Middle frontal gyrus (tissue), 1 donor: ENCODE results near the gene QSOX1.
"Not testable (repeated sequence)": the region's sequence is repeated elsewhere in the genome, so short reads cannot be mapped to it uniquely, and the experiment has no call there.

Experiments used
- DNase-seq: peaks from one replicate; pipeline ENCODE4 v3.0.0-alpha.2; 2015; ENCODE audit warnings: low spot score; ENCODE audit errors: extremely low spot score

The QSOX1 gene

DNA sequence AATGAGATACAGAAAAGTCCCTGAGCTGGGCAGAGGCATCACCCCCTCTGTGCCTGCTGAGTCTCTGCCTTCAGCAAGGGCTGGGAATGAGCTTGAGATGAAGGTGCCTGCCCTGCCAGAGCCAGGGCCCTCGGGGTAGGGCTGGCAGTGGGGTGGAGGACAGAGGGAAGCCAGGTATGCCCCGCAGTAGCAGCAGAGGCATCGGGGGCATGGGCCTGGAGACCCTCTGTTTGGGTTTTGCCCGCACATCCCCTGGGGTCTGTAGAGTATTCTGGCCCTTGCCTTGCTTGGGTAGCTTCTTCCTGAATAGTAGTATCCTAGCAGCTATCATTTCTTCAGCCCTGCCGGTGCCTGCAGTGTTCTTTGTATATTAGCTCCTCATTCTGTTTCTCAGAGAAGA, 33.0 kb downstream of the QSOX1 start:
- no peak for DNase-seq

DNA sequence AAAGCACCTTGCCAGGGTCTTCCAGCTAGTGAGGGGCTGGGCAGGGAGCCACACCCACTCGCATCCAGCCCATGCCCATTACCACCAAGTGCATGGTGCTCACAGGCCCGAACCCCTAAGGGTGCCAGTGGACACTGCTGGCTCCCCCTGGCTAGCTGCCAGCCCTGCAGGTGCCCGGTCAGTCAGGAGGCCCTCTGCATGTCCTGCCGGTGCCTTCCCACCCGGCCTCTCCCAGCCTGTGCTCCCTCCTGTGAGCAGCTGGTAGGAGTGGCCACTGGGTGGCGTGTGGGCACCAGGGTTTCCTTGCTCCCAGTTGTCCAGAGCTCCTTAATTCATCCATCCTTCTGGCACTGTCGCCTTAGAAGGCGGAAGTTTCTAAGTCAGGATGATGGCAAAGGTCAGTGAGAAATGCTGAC, 33.4 kb downstream of the QSOX1 start:
- no peak for DNase-seq

DNA sequence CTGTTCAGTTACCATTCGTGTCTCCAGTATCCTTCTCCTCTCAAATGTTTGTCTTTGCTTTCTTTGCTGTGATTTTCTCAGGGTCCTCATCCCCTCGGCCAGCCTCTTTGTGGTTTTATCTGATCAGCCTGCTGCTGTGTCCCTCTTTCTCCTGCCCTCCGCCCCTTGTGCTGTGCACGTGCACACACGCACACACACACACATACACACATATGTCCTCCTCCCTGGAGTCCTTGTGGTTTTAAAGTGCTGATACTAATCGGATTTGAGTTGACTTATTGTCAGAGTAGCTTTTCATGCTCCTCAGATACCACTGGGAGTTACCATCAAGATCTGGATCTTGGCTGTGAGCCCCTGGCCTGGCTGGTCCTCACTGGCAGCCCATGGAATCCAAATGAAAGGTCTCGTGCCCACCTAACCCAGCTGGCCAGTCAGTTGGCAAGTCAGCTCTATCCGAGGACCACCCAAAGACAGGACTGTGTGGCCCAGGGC, 34.1 kb downstream of the QSOX1 start:
- no peak for DNase-seq

DNA sequence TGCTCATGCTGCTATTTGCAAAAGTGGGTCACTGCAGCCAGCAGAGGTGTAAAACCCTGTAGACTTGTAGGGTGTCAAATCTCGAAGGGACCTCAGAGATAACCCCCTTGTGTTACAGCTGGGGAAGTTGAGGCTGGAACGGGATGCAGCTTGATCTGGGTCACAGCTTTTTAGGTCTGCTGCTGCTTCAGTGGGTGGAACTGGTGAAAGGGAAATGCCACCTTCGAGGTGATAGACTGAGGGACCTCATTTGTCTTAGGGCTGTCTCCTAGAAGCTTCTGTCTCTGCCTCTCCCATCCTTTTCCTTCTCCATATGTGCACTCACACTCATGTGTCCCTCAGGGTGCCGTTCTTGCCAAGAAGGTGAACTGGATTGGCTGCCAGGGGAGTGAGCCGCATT, 35.4 kb downstream of the QSOX1 start:
- no peak for DNase-seq

DNA sequence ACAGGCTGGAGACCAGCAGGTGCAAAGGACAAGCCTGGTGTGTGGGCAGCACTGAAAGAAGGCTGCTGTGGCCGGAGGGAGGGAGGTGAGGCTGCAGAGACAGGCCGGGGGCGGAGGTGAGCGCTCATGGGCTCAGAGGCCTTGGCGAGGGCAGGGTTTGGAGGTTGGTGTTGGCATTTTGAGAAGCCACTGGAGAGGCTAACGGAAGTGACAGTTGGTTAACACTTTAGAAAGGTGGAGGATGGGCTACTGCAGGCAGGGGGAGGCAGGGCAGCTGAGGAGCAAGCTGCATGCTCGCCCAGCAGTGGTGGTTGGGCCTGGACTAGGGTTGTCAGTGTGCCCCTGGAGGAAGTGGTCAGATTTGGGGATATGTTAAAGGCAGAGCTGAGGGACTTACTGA, 37.5 kb downstream of the QSOX1 start:
- DNase-seq: no peak

DNA sequence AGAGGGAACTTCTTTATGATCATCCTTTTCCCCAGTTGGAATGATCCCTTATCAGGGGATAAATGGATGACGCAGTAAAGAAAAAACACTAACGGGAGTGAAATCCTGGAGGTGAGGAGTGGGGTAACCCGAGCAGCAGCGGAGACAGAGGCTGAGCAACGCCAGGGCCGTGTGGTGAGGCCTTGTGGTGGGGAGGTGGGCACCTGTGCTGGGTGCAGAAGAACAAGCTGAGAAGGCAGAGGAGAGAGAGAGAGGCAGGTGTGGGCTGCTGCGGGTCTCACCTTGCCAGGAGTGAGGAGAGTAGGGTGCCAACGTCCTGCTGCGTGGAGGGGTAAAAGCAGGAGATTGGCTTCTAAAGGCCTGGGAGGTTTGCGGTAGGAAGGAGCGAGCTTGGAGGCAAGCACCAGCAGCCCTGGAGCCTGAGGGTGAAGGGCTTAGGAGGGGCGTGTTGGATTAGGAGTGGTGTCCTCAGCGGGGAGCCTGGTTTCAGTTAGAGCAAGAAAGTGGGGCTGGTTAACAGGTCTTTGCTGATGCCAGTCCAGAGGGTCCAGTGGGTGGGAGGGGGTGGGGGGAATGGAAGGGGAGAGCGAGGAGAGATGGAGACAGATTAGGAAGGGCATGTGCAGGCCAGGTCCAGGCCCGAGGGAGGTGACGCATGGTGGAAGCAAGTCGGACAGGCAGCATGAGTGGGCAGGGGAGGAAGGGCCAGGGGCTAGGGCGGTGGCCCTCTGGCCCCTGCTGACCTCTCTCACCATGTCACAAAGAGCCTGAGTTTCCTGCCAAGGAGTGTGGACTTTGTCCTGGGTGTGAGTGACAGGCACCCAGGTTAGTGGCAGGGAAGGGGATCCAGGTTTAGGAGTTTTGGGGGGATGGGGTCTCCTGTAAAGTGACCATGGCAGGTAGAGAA, 38.7 kb downstream of the QSOX1 start:
- no peak for DNase-seq

DNA sequence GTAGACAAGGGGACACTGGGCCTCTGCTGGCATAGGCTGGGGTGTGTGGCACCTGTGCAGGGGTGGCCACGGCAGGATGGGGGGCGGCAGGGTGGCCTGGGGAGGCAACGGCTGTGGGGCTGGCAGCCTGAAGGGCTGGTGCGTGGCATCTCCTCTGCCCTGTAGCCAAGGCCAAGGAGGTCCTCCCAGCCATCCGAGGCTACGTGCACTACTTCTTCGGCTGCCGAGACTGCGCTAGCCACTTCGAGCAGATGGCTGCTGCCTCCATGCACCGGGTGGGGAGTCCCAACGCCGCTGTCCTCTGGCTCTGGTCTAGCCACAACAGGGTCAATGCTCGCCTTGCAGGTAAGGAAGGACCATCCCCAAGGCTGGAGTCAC, 39.4 kb downstream of the QSOX1 start:
- DNase-seq: no peak

DNA sequence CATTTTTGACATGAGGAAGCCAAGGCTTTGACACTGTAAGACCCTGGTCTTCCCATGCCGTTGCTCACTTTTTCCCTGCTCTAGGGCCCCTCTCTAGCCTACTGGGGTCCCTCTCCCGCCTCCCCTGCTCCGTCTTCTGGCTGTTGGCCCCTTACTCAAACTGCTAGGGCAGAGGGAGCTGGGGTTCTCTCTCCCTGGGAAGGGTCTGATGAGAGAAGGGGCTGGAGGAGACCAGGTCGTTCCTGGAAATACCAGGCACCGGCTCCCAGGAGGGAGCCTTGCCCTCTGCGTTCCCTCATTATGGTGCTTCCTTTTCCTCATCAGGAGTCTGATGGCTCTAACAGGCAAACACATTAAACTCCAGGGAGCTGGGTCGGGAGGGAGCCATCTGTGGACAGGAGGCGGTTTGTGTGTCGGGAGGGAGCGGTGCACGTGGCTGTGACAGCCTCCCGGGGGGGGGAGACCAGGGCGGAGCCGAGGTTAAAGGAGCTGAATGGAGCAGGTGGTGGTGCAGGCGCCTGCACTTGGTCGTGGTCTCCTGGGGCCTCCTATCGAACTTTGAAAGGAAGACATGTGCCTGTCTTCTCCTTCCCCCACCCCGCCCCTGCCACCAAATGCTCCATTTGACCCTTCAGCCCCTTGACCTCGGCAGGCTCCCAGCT, 40.0 kb downstream of the QSOX1 start:
- DNase-seq: no peak

DNA sequence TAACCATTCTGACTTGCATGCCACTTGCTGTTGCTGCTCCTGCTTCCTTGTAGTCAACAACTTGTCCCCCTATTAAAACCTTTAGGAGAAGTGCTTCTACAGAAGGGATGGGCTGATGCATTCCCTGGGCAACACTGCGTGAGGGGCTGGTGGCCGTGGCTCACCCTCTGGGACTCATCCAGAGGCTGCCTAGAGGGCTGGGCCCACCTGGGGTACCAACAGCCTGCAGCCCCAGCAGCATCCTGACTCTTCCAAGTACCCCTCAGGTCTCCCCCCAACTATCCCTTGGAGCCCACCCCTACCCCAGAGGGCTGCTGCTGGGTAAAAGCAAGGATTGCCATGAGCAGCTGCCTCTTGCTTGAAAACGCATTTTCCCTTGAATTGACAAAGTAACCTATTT, 40.7 kb downstream of the QSOX1 start:
- DNase-seq: no peak

DNA sequence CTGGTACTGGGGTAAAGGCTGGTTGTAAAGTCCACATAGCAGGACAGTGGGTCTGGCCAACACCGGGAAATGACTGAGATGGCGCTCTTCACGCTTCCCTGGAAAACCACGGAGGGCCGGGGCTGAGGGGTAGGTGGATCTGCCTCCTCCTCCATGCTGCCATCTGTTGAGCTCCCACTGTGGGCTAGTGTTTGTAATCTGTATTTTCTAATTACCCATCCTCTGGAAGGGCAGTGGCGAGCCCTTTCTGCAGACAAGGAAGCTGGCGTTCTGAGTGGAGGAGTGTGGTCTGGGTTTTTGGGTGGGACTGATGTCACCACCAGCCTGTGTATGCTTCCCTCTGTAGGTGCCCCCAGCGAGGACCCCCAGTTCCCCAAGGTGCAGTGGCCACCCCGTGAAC, 41.2 kb downstream of the QSOX1 start:
- no peak for DNase-seq

DNA sequence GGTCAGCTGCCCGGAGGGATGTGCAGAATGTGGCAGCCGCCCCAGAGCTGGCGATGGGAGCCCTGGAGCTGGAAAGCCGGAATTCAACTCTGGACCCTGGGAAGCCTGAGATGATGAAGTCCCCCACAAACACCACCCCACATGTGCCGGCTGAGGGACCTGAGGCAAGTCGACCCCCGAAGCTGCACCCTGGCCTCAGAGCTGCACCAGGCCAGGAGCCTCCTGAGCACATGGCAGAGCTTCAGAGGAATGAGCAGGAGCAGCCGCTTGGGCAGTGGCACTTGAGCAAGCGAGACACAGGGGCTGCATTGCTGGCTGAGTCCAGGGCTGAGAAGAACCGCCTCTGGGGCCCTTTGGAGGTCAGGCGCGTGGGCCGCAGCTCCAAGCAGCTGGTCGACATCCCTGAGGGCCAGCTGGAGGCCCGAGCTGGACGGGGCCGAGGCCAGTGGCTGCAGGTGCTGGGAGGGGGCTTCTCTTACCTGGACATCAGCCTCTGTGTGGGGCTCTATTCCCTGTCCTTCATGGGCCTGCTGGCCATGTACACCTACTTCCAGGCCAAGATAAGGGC, 41.9 kb downstream of the QSOX1 start:
- no peak for DNase-seq

DNA sequence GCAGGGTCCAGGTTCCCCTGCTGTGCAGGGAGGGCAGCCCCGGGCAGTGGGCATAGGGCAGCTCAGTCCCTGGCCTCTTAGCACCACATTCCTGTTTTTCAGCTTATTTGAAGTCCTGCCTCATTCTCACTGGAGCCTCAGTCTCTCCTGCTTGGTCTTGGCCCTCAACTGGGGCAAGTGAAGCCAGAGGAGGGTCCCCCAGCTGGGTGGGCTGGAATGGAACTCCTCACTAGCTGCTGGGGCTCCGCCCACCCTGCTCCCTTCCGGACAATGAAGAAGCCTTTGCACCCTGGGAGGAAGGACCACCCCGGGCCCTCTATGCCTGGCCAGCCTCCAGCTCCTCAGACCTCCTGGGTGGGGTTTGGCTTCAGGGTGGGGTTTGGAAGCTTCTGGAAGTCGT, 42.6 kb downstream of the QSOX1 start:
- DNase-seq: no peak

DNA sequence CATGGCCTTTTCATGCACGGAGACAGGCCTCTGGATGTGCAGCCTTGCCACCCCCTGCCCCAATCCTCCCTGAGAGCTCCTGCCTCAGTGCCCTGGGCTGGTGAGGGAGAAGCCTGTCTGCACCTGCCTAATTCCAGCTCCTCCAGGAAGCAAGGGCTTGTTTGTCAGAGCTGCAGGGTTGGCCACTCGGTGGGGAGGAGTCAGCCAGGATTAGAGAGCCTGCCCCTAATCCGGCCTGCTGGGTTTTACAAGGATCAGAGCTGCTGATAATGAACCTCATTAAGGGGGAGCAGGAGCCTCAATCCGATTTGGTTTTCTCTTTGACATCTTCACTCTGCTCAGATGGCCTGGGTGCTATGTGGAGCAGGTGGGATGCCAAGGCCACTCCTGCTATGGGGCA, 43.5 kb downstream of the QSOX1 start:
- no peak for DNase-seq

DNA sequence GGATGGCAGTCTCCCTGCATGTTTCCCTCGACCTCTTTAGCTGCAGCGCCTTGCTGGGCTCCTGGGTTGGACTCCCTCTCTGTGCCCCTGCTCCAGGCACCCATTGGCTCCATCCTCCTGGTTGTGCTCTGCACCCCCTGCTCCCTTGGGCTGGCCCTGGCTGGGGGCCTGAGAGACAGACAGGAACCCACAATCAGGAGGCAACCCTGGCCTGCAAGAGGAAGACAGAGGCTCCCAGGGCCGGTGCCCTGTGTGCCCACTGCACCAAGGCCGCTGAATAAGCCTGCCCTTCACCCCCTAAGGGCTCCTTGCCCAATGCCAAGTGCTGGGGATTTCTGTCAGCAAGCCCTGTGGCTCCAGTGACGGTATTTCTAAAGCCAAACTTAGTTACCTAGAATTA, 43.9 kb downstream of the QSOX1 start:
- DNase-seq: no peak

DNA sequence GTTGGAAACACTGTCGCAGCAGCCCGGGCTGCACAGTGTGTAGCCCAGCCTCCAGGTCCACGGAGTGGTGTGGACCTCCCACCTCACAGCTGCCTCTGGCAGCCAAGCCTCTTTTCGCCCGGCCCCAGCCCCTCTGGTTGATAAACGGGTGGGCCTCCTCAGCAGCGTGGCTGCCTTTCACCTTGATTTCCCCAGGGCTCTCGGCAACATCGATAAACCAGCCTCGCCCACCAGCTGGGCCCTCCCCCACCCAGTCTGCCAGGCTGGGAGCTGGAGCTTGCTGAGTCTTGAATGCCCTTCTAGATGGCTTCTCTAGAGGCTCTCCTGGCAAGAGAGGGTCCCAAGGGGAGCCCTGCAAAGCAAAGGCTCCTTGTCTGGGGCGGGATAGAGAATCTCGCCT, 44.3 kb downstream of the QSOX1 start:
- DNase-seq: no peak

DNA sequence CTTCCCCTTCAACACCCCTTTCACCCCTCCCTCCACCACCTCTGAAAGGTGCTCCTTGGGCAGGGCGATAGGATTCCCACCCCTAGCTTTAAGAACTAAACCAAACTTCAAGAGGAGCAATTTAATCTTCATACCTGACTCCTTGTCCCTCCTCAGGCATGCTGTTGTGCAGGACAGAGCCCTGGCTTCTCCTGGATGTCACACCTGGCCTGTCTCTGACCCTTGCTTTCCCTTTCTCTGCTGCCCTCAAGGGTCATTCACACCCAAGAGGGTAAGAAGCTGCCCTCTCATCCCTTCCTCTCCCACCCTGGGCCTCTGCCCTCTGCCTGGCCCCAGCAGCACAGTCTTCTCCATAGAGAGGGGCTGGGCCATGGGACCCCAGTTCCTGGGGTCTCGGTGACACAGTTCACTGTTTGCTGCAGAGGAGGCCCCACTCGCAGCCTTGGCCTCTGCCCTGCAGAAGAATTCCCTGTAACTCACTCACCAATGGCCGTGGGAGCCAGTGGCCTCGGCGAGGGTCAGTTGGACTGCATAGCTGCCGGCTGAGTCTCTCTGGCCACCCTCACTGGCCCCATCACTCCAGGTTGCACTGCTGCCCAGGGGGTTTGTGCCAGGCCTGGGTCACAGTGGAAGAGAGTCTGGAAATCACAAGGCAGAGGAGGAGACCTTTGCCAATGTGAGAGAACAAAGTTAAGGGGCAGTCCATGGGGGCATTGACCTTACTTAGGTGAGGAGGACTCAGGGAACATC, 47.0 kb downstream of the QSOX1 start:
- DNase-seq: no peak

DNA sequence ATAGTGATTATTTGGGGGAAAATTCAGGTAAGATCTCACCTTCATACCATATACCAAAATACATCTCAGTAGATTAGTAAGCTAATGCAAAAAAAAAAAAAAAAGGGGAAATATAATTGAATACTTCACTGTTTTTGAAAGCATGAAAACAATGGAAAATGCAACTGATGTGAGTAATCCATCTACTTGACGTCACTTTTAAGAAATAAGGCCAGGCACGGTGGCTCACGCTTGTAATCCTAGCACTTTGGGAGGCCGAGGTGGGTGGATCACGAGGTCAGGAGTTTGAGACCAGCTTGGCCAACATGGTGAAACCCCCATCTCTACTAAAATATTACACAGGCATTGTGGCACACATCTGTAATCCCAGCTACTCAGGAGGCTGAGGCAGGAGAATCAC, 47.9 kb downstream of the QSOX1 start:
- not testable (repeated sequence) for DNase-seq

DNA sequence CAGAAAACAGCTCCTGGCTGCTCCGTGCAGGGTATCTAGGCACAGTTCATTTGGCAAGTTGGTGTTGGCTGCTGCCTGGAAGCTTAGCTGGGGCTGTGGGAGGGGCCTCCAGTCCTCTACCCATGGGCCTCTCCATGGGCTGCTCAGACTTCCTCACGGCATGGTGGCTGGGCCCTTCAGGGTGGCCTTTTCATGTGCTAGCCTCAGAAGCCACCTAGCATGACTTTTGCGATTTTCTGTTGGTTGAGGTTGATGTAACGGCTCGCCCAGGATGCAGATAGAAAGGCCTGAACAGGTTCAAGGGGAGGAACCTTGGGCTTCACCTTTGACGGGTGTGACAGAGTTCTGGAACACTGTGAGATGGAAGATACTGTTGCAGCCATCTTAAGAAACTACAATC, 49.6 kb downstream of the QSOX1 start:
- no peak for DNase-seq

DNA sequence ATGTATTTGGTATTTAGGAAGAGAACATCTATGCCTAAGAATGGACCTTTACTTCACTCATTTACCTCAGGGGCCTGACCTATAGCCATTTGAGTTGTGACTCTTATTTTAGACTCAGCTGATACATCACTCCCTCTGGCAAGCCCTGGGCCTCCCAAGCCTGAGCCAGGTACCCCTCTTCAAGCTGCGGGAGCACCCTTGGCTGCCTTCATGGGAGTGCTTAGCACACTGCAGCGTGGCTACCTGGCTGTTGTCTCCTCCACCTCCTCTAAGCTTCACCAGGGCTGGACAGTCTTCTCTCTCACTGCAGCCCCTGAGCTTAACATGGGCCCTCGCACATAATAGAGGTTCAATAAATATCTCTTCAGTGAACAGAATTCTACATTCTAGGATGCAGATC, 51.9 kb downstream of the QSOX1 start:
- no peak for DNase-seq

DNA sequence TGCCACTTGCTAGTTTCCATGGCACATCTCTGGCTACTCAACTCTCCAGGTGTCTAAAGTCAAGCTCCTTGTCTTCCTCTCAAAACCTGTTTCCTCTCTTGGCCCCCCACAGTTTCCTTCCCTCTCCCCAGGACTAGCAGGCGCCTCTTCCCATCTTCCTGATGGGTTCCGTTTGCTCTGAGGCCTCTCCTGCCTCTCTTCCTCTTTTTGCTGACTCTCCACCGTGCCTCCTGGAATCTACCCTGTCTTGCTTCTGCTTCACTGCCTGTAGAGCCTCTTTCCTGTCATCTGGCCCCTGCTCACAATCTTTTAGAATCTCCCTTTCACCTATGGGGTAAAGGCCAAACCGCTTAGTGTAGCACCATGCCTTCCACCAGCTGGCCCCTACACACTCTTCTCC, 53.6 kb downstream of the QSOX1 start:
- no peak for DNase-seq

DNA sequence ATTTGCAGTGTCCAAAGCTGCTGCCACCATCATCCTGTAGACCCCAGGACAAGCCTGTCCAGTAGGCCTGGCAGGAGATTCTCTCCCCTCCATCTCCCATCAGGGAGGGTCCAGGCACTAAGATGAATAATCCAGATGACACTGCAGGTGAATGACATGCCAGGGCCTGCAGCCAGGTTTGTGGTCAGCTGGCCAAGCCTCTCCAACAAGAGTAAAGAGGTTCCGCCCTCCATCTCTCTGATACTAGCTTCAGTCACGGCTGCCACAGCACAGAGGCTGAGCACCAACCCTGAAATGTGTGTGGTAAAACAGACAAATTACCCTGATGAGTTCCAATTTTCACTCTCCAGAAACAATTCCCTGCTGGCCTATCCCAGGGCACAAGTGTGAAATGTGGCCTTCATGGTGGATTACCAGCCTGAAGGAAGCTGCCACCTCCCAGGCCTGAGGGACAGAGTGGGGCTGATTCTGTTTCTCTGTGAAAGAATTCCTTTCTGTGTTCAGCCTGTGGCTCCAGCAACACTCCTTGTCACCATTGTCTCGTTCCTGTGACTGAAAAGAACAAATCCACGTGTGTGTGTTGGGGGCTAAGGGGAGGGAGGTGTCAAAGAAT, 55.4 kb downstream of the QSOX1 start:
- no peak for DNase-seq
